Measurements from ENCODE around the gene CFAP47.
"Not testable (repeated sequence)": the region's sequence is repeated elsewhere in the genome, so short reads cannot be mapped to it uniquely, and the experiment has no call there.

The CFAP47 gene, protein sequence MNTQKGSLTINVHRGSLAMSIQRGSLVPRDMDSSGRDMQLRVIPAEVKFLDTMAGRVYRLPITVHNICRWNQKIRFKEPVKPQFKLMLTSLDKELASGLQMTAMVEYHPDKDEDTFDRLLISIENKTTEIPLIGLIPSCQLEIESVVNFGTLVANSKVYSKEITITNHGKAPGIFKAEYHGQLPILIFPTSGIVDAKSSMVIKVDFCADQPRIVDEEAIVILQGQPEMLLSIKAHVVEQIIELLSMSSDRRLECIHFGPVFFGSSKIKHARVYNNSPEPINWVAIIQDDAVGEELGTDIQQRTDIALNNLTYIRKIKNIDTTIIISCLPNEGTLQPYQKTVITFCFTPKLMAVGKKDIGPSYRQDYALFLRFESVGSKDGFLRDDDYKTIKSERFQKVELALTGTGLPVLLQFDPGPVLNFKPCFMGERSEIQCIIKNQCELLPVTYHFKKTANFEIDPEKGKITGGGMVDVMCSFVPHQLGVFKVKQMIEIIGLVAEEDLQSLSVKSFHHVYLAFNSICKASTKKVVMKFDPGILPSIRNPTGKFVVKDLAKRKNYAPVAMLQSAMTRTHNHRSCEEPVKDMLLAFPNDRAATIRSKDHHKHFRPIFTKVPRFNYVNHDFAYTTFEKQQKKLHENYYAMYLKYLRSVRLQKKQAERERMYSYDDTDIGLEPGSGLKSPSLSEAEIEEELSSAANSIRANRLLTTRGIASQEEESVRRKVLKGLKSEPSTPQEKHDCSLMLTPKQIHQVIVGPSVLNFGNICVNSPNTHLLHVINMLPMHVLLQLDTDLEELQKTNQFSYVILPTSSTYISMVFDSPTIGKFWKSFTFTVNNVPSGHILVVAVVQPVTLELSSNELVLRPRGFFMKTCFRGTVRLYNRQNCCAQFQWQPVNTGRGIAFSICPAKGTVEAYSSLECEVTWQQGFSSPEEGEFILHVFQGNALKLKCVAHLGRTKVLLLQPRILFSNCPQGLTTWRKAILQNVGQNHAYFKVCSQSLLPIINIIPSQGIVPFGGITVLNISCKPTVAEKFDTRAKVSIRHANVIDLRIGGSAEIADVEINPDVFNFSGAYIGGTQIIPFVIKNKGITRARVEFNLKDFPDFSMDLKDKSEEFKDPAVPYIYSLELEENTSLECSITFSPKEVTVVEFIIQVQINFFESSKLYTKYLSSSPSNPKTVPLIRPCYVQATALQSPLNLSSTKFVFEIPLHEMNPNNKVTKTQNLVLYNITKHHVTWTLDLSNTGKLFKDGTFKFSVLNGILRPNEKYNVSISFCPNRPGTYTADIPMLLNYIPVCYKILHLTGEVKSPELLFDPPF (N-terminal part only)

DNA sequence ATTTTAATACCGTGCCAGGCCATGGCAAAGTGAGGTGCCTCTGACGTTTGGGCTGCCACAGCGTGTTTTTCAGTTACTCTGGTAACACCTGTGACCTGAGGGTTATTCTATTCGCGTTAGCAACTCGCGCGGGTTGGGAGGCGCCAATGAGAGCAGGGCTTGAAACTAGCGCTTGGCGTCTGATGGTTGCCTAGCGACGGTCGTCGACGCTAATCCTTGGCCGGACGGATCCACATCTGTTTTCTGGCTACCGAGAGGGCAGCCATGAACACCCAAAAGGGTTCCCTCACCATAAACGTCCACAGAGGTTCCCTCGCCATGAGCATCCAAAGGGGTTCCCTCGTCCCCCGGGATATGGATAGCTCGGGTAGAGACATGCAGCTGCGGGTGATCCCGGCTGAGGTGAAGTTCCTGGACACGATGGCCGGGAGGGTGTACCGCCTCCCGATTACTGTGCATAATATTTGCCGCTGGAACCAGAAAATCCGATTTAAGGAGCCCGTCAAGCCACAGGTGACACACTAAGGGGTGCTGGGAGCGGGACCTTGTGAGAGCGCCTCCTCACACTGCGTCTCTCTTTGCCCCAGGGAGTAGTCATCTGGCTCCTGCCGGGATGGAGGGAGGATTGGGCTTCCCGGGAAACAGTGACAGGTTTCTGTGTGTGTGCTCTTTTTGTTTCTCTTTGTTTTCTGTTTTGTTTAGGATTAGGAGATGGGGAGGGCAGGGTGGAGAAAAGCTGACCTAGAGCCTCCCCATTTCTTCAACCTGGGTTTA lies at the start of gene CFAP47:
CFAP47 (plus strand) TSS at position 199 of the 774 bp plus-strand sequence; CDS start at position 265, 66 bp downstream.
- no peak for TF ChIP-seq CTCF (IDR thresholded peaks at IDR 0.05; ENCODE audit: low read depth, low read length)
- no peak for DNase-seq (ENCODE audit: extremely low read depth, low read depth)

GRCh38 chrX:35880601-35881000 lies 38.9 kb upstream of the CFAP47 start:
- no peak for TF ChIP-seq CTCF (IDR thresholded peaks at IDR 0.05; ENCODE audit: low read depth, low read length)

GRCh38 chrX:35886135-35886534 lies 33.4 kb upstream of the CFAP47 start:
- no peak for TF ChIP-seq CTCF (IDR thresholded peaks at IDR 0.05; ENCODE audit: low read depth, low read length)

More at GRCh38 chrX:35880601-35881000, 38.9 kb upstream of the CFAP47 start:
- DNase-seq (ENCODE audit: extremely low read depth, low read depth), result no peak

GRCh38 chrX:35890699-35891098 lies 28.8 kb upstream of the CFAP47 start:
- DNase-seq (ENCODE audit: extremely low read depth, low read depth), result no peak

More at GRCh38 chrX:35886135-35886534, 33.4 kb upstream of the CFAP47 start:
- DNase-seq (ENCODE audit: extremely low read depth, low read depth), result no peak

DNA sequence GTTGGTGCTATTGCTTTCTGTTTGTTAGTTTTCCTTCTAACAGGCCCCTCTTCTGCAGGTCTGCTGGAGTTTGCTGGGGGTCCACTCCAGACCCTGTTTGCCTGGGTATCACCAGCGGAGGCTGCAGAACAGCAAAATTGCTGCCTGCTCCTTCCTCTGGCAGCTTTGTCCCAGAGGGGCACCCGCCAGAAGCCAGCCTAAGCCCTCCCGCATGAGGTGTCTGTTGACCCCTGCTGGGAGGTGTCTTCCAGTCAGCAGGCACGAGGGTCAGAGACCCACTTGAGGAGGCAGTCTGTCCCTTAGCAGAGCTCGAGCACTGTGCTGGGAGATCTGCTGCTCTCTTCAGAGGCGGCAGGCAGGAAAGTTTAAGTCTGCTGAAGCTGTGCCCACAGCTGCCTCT lies 67.3 kb downstream of the CFAP47 start:
- not testable (repeated sequence) for DNase-seq (ENCODE audit: extremely low read depth, low read depth)

More at GRCh38 chrX:35890699-35891098, 28.8 kb upstream of the CFAP47 start:
- no peak; the same call in 1 of the 2 replicates for TF ChIP-seq CTCF (IDR thresholded peaks at IDR 0.05; ENCODE audit: low read depth, low read length)

DNA sequence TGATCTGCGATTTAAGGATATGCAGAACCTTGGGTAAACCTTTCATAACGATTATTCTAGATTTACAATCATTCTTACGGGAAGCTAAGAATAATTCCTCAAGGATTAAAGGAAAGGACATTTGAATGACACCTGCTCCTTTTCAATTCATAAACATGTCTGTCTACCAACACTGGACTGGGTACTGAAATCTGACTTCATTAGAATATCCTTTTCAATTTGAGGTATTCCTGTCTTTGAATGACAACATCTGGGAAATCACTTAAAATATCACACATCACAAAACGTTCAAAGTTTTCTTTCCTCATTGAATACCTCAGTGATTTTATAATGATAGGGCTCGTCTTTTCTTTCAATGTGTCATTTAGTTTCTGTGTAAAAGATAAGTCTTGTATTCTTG lies 87.7 kb downstream of the CFAP47 start:
- no peak for TF ChIP-seq CTCF (IDR thresholded peaks at IDR 0.05; ENCODE audit: low read depth, low read length)
- no peak for DNase-seq (ENCODE audit: extremely low read depth, low read depth)

Data from AG09319 (cell line).